ELR (cell line): ENCODE data around the gene TUSC2.
A peak's percentile ranks its signal among the peaks of the same experiment; 100 is the strongest.

Experiments used
- DNase-seq: peaks from one replicate; pipeline ENCODE4 v3.0.0-alpha.2; 2015; ENCODE audit warnings: low read depth

The TUSC2 gene

GRCh38 chr3:50354186-50354764 lies 26.3 kb upstream of the TUSC2 start:
- no peak for DNase-seq

- DNase-seq, result no peak
These were observed 25.4 kb upstream of the TUSC2 start for GRCh38 chr3:50353245-50354004.

GRCh38 chr3:50352781-50353180 lies 24.8 kb upstream of the TUSC2 start:
- peak; percentile 60 for DNase-seq

DNA sequence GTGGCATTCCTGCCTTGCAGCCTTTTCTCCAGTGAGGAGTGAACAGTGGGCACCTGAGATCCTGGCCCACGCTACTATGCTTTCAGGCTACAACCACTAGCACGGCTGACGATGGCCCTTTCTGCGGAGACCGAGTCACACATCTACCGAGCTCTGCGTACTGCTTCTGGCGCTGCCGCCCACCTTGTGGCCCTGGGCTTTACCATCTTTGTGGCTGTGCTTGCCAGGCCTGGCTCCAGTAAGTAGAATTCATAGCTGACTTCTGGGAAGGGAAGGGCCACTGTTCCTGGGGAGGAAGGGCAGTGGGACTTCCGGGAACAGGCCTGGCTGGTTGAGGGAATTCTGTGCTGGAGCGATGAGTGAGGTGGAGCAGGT lies 23.3 kb upstream of the TUSC2 start:
- DNase-seq, result no peak

GRCh38 chr3:50350527-50351322 lies 22.7 kb upstream of the TUSC2 start, which contains the start of the genes CYB561D2 and NPRL2:
Gene CYB561D2, plus strand, starts transcription at chr3:50350862. Its CDS starts 572 bp downstream, at chr3:50351434.
Gene NPRL2, minus strand, starts transcription at chr3:50350775. Its CDS starts 123 bp downstream, at chr3:50350652.
- DNase-seq, result peak; percentile 92

- DNase-seq, result no peak
These were observed 22.1 kb upstream of the TUSC2 start for GRCh38 chr3:50350213-50350526.

GRCh38 chr3:50347187-50347813 lies 19.3 kb upstream of the TUSC2 start:
- peak; percentile 82 for DNase-seq

DNA sequence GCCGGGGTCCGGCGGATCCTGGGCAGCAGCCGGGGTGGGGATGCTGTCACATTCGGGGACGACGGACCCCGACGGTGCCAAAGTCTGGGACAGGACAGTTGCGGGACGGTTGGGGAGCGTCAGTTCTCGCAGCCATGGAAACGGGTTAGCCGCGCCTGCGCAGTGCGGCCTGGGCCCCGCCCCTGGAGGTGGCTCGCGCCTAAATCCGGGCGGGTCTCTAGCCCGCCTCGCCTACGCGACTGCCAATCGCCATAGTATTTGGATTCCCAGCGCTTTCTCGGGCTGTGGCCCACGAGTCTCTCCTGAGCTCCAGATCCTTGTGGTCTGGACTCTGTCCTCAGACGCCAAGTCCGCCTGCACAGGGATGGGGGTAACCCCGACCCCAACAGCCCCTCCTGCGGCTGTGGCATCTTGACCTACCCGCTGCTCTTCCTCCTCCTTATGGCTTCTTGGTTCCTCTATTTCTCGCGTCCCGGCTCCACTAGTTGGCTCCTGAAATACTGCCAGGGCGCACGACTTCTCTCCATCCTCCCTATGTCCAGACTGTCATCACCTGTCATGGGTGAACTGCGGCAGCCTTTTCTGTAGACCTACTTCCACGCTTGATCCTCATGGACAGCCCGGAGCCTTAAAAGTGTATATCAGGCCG lies 17.7 kb upstream of the TUSC2 start, which contains the start of gene ZMYND10:
Gene ZMYND10, minus strand, starts transcription at position 147 of the 649 bp plus-strand sequence. CDS start 153 bp downstream, outside the sequence.
- peak; percentile 74 for DNase-seq

DNA sequence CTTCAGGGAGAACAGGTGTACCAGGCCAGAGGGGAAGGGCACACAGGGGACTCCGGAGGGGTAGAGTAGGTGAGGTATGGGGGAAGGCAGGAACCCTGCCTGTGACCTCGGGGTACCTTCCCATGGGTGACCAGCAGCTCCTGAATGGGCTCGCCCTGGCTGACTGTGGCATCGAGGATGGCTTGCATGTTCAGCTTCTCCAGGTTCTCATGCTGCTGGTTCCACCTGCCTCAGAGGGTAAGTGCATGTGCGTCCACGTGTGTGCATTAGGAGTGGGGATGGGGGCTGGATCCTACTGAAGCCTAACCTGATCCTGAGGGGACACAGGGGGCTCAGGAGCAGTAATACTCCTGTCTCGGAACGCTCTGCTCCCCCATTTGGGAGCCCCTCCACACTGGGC lies 17.0 kb upstream of the TUSC2 start:
- no peak for DNase-seq

GRCh38 chr3:50342813-50343633 lies 15.0 kb upstream of the TUSC2 start:
- DNase-seq, result no peak

DNA sequence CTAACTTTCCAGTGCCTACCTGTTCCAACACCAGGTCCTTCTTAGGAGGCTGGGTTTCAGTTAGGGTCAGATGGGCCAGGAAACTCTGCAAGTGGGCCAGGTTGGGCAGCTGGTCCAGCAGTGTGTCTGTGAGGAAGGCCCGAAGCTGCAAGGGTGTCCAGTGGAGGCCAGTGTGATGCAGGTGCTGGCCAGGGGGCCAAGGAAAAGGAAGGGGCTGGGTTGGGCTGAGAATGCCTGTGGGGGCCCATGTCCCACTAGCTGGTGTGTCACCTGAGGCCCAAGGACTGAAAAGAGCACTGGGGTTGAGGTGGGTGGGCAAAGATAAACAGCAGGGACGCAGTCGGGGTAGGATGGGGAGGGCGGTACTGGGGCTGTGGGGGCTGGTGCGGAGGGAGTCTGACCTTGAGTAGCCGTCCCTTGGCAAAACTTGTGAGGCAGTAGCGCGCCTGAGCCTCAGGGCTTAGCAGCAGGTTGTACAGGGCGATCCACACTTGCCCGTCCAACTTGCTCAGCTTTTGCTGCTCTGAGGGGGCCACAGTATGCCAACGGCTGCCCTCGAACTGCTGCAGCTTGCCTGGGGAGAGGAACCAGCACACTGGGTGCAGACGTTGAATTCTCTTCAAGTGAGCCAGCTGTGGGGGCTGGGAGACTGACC lies 14.1 kb upstream of the TUSC2 start:
- DNase-seq, result no peak

GRCh38 chr3:50341537-50341936 lies 13.5 kb upstream of the TUSC2 start:
- DNase-seq, result no peak

DNA sequence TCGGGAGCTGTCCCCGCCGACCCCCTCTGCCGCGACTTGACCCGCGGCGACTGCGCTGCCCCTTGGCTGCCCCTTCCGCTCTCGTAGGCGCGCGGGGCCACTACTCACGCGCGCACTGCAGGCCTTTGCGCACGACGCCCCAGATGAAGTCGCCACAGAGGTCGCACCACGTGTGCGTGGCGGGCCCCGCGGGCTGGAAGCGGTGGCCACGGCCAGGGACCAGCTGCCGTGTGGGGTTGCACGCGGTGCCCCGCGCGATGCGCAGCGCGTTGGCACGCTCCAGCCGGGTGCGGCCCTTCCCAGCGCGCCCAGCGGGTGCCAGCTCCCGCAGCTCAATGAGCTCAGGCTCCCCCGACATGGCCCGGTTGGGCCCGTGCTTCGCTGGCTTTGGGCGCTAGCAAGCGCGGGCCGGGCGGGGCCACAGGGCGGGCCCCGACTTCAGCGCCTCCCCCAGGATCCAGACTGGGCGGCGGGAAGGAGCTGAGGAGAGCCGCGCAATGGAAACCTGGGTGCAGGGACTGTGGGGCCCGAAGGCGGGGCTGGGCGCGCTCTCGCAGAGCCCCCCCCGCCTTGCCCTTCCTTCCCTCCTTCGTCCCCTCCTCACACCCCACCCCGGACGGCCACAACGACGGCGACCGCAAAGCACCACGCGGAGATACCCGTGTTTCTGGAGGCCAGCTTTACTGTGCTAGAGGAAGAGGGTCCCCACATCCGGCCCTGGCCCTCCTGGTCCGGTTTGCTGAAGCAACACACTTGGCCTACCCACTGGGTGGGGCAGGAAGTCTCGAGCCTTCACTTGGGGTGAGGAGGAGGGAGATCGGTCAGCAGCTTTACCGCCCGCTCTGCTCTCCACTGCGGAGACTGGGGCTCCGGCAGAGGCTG lies 12.7 kb upstream of the TUSC2 start, which contains the start of gene RASSF1:
Gene RASSF1, minus strand, starts transcription at position 389 of the 882 bp plus-strand sequence. Its CDS starts 31 bp downstream, at position 358.
- peak; percentile 79 for DNase-seq

DNA sequence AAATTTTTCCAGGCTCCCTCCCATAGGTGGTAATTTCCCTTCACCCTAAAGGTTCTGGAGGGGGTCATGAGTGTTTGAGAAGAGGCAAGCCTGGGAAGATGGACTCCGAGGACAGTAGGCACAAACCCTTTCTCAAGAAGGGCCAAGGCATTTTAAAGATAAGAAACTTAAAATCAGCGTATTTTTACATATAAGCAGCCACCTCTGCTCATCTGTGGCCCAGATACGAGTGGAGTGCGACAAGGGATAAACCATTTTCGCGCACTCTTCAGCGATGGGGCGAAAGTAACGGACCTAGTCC lies 12.1 kb upstream of the TUSC2 start:
- DNase-seq, result no peak

DNA sequence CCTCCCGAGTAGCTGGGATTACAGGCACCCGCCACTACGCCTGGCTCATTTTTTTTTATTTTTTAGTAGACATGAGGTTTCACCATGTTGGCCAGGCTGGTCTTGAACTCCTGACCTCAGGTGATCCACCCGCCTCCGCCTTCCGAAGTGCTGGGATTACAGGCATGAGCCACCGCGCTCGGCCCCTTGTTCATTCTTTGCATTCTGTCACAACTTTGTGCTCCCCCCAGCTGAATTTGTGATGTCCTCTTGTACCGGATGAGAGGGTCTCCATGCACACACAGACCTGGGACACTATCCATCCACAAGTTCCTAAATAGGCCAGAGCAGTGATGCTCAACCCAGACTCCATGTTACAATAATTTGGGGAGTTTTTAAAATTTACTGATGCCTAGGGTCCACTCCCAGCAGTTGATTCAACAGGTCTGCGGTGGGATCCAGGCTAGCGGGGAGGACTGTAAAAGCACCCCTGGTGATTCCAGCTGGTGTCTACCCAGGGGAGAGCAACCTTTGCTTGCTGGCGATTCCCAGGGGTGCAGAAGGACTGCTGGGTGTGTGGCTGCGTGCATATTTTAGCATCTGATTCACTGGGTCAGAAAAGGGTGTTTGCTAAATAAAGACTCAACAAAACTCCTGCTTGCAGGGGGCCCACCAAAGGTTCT lies 11.6 kb upstream of the TUSC2 start:
- DNase-seq, result peak; percentile 57

GRCh38 chr3:50338965-50339364 lies 10.9 kb upstream of the TUSC2 start:
- DNase-seq, result peak; percentile 29

DNA sequence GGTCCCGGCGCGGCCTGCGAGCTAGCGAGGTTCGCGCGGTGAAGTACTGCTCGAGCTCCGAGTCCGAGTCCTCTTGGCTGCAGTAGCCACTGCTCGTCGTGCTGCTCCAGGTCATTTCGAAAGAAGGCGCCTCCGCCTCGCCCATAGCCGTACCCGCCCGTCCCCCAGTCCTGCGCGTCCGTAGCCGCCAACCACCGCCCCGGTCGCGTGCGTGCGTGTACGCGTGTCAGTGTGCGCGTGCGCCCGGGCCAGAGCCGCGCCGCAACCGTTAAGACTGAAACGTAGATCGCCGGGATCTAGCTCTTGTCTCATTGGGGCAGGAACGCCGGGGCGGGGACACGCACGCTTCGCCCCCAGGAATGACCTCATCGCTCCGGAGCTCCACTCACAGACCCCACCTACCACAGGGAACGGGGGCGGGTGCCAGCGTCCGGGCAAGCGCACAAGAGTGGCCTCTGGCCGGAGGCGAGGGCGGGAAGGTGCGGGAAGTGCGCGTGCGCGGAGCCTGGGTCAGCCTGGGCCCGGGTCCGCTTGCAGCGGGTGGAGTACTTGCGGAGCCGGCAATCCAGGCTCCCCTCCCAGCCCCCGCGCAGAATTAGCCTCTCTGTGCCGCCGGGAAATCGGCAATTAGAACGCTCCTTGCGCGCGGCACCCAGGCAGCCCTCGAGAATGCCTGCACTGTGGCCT lies 9.3 kb upstream of the TUSC2 start:
- DNase-seq, result peak; percentile 99

DNA sequence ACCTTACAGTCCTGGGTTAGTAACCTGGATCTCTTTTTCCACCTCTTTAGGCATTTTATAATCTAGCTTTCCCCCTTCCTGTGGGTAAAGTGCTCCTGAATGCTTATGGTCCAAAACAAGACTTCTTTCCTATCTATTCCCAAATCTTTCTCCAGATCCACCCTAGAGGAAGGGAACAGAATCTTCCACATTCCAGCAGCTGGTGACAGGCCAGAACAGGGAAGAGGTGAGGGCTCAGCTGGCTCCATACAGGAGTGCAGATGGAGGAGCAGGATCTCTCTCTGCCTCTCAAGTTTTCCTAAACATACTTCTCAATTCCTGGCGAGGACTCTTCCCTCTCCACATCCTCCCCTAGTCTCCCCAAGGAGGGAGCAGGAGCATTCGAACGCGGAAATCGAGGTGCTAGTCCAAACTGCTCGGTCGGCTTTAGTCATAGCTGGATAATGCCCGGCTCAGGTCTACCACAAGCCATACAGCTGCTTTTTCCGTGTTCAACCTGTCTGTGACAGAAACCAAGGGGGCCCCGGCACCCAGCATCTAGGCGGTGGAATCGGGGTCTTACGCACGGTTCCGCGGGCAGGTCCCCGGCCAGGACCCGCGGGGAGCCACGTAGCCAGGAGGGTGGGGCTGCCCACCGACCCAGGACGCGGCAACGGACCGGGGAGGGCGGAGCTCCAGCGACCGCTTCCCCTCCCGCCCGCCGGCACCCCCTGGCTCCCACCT lies 8.6 kb upstream of the TUSC2 start:
- DNase-seq, result peak; percentile 52
